T-helper 9 cell (primary cell): Measurements from ENCODE around the gene DNAJC7.
"Not testable (repeated sequence)": the region's sequence is repeated elsewhere in the genome, so short reads cannot be mapped to it uniquely, and the experiment has no call there.

Experiments used
- DNase-seq: peaks from one replicate; pipeline ENCODE4 v3.0.0-alpha.2; 2020

The DNAJC7 gene

DNA sequence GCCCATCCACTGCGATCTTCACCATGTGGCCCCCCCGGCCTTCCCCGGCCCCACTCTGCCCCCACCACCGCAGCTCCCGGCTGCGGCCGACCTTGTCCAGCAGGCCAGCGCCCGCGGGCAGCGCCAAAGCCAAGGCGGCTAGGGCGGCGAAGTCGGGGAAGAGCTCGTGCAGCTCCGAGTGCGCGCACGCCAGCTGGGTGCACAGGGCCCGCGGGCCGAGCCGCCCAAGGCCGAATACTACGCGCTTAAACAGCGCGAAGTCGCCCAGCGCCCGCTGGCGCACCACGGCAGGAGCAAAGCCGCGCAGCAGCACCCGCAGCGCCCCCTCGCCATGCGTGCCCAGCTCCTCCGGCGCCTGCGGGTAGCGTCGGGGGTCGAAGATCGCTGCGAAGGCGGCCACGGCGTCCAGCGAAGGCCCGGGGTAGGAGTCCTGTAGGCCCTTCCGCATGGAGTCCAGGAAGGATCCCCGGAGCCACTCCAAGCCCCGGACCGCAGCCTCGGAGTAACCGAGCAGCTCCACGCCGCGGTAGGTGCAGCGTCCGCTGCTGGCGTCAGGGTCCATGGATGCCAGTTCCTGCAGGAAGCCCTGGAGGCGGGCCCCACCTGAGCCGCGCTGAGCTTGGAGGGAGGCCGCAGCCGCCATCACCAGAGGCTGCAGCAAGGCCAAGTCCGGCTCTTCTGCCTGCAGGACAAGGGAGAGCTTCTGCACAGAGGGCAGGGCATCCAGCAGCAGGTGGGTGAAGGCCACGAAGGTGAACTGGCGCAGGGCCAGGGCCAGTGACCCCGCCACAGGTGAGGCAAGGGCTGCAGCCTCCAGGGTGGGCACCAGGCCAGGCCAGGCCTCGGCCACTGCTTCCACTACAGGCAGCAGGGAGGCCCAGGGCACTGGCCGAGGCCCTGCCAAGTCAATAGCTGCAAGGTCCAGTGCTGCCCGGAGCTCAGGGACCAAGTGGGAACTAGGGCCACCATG lies 22.8 kb upstream of the DNAJC7 start:
- DNase-seq, result no peak

DNA sequence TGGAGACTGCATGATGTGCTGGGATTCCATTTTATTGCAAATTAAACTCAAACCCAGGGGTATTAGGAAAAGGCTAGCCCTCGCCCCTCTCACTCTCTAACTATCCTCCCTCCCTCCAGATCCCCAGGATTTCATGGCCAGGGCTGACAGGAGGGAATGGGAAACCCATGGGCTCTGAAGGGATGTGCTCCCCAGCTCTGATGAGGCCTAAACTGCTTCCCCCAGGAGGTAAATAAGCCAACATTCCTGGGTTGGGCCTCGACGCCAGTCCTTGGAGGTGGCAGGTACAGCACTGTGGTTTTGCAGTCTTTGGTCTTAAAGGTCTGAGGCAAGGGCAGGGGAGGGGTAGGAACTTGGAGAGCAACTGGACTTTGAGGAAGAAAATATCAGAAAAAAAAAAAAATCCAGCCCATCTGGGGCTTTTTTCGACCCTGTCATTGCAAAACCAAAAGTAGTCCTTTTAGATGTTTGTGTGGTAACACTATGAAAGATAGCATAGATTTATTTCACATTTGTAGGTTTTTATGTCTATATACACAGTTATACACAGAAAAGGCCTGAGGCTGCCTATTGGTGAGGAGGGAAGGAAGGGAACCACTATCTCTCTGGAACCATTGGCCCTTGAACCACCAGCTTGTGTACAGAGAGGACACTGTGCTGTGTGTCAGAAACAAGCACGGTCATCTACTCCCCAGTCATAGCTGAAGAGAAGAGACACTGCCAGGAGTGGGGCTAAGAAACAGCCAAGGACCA lies 21.2 kb upstream of the DNAJC7 start:
- DNase-seq, result no peak

- DNase-seq, result no peak
Observed at GRCh38 chr17:42034059-42034458, 16.8 kb upstream of the DNAJC7 start.

GRCh38 chr17:42031584-42031983 lies 14.3 kb upstream of the DNAJC7 start:
- no peak for DNase-seq

GRCh38 chr17:42028791-42029127 lies 11.5 kb upstream of the DNAJC7 start:
- DNase-seq, result no peak

- no peak for DNase-seq
Observed at GRCh38 chr17:42027961-42028790, 10.9 kb upstream of the DNAJC7 start.

DNA sequence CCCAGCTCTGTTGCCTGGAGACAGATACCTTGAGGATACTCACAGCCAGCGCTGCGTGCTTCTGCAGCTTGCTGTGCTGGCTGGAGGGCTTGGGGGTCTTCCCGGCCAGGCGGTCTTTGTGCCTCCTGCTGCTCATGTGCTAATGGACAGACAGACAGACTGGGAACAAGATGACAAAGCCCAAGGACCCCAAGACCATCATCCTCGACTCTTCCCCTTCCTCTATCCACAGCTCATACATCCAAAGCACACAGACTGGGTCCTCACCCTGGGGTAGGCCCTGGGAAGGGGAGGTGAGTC lies 10.3 kb upstream of the DNAJC7 start:
- no peak for DNase-seq

- no peak for DNase-seq
Observed at GRCh38 chr17:42026857-42027589, 9.8 kb upstream of the DNAJC7 start.

- DNase-seq, result no peak
Observed at GRCh38 chr17:42025936-42026335, 8.7 kb upstream of the DNAJC7 start.

- no peak for DNase-seq
Observed at GRCh38 chr17:42025191-42025579, 7.9 kb upstream of the DNAJC7 start.

DNA sequence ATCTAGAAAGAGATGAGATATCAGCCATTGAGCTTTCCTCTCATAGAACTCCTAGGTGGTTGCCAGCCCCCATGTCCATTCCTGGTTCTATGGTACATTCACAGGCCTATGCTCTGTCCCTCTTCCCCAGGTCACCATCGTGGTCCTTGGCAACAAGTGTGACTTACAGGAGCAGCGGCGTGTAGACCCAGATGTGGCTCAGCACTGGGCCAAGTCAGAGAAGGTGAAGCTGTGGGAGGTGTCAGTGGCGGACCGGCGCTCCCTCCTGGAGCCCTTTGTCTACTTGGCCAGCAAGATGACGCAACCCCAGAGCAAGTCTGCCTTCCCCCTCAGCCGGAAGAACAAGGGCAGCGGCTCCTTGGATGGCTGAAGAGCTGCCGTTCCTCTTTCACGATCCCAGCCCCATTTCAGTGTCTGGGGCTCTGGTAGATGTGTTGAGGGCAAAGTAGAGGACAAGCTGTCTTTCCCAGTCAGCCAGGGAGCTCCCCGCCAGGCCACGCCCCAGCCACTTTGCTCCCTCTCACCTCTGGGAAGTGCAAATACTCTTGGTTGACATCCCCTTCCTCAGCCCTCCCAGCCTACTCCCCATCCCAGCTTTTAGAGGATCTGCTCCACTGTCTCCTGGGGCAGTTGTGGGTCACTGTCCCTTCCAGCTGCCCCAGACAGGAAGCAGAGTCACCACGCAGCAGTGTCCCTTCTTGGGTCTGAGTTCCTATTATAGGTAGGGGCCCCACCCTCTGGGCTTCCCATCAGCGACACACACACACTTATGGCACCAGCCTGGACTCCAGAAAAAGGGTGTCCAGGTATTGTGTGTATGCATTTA lies 6.5 kb upstream of the DNAJC7 start:
- DNase-seq, result no peak

DNA sequence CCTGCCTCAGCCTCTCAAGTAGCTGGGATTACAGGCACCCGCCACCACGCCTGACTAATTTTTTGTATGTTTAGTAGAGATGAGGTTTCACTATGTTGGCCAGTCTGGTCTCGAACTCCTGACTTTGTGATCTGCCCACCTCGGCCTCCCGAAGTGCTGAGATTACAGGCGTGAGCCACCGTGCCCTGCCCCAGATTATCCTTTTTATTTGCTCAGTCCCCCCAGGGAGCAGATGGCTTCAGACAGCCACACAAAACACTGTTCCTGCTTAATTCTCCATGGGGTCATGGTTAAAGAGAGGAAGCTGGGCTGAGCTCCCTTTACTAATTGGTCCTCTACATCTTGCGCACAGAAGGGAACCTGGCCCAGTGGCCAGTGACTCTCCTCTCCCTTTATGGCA lies 3.6 kb upstream of the DNAJC7 start:
- DNase-seq, result not testable (repeated sequence)

DNA sequence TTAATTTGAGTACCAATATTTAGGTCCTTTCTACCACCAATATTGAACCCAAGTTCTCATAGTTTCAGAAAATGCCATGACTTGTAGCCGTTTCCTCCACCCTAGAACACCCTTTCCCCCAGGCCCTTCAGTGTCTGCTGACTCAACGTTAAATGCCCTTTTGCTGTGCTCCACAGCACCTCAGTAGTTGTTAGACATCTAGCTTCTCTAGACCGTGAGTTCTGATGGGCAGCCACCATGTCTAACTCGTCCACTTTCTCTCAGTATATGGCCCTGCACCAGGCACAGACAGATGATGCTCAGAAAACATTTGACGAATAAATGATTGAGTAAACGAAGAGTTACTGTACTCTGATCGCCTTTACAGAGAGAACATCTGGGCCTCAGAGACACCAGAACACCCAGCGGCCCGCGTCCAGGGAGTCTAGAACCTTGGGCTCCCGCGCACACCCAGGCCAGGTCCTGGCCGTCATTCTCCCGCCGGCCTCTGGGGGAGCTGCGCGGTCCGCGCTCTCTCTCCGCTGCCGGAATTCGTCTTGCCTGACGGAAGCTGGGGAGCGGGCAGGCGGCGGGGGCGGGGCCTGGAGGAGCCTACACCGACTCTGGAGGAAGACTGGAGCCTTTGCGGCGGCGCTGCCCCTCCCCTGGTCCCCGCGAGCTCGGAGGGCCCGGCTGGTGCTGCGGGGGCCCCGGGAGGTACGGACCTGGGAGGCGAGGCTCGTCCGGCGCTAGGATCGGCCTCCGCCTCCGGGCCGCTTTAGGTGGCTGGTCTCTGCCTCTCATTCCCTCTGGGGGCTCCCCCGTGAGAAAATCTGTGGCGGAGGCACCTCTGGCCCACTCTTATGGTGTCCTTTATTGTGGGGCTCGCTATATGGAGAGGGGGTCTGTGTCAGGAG lies 2.5 kb upstream of the DNAJC7 start, which contains the start of gene NKIRAS2:
TSS of gene NKIRAS2 (plus strand) at position 582 of the 896 bp plus-strand sequence. CDS start 1,488 bp downstream, outside the sequence.
- DNase-seq, result peak; percentile 92

DNA sequence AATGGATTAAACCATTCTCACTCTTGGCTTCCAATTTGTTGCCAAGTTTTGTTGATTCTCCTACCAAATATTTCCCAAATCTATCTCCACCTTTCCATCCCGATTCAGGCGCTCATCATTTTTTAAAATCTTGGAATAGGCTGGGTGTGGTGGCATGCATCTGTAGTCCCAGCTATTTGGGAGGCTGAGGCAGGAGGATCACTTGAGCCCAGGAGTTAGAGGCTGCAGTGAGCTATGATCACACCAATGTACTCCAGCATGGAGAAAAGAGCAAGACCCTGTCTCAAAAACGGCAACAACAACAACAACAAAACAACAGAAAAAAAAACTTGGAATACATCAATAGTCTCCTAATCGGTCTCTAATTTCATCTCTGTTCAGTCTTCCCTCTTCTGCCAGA lies 1.7 kb upstream of the DNAJC7 start:
- DNase-seq, result no peak

- DNase-seq, result no peak
Observed at GRCh38 chr17:42018339-42018738, 1.1 kb upstream of the DNAJC7 start.

DNA sequence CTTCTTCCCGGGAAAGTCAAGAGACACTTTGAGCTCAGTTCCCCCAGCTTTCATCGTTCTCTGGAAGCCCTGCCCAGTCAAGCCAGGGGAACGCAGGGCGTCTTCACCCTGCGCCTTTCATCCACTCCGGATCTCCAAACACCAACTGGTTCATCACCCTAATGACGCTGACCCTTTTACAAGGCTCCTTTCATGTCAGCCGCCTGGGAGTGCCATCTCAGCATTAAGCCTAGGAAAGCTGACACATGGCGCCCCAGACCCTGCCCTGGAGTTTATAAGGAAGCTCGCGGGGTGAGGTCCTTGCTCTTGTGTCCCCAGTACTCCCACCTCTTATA lies 594 bp upstream of the DNAJC7 start:
- DNase-seq, result no peak

GRCh38 chr17:42016411-42016831 lies 818 bp downstream of the DNAJC7 start:
- no peak for DNase-seq

GRCh38 chr17:42013740-42014139 lies 3.5 kb downstream of the DNAJC7 start:
- DNase-seq, result not testable (repeated sequence)

DNA sequence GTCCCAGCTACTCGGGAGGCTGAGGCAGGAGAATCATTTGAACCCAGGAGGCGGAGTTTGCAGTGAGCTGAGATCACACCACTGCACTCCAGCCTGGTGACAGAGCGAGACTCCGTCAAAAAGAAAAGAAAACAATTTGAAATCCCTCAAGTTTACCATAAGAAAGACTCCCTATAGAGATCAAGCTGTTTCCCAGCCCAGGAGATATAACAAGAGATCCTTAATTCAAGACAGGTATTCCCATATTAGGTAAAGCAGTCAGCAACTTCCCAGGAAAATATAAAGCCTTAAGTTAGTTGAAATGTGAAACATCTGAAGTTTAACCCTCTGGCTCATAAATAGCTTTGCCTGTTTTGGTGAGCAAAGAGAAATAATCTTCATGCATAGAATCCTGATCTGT lies 4.9 kb downstream of the DNAJC7 start:
- not testable (repeated sequence) for DNase-seq

- DNase-seq, result no peak
Observed at GRCh38 chr17:42010898-42011516, 6.2 kb downstream of the DNAJC7 start.
